K562 (cell line): ENCODE measurements around the gene ZNF581. TPM values are rescaled to one million over a fixed set of nuclear protein-coding genes. Genes with fewer than 3 reads are reported as not detected.
A peak's percentile ranks its signal among the peaks of the same experiment; 100 is the strongest.

Experiments
- ASH1L ChIP-seq: fragments of 450-650 bp; IDR thresholded peaks from 2 replicates; pipeline ENCODE4 v1.6.1; 2018; ENCODE audit warnings: borderline replicate concordance, mild to moderate bottlenecking, low read depth; ENCODE audit not compliant: partially characterized antibody
- CHD2 ChIP-seq: IDR thresholded peaks from 2 replicates; pipeline ENCODE4 v1.6.1; 2011; ENCODE audit warnings: low read depth, low read length
- EGR1 ChIP-seq: fragments of 450-650 bp; conservative IDR thresholded peaks from 2 replicates; pipeline ENCODE4 v1.6.1; 2017; ENCODE audit warnings: mild to moderate bottlenecking
- EP300 ChIP-seq: IDR thresholded peaks from 2 replicates; pipeline ENCODE4 v1.6.1; 2012; ENCODE audit warnings: low read length, improper control_type of control experiment
- HSF4 ChIP-seq: fragments of 250-450 bp; sonication (Bioruptor Pico); IDR thresholded peaks from 2 replicates; pipeline ENCODE4 v2.1.2; 2022; ENCODE audit warnings: mild to moderate bottlenecking, moderate library complexity, borderline replicate concordance
- KDM4B ChIP-seq, 2 experiments: fragments of 450-650 bp in 1 of 2; sonication (generic) in 1 of 2; IDR thresholded peaks; 2 replicates each; pipeline ENCODE4 v1.6.1; 2016 to 2017; ENCODE audit warnings: borderline replicate concordance in 2 of 2, antibody characterized with exemption in 1 of 2, low read depth in 1 of 2, mild to moderate bottlenecking in 1 of 2
- MED1 ChIP-seq: sonication (generic); formaldehyde crosslinking; IDR thresholded peaks from 2 replicates; pipeline ENCODE4 v1.8.1; 2023; ENCODE audit warnings: missing genetic modification reagents, borderline replicate concordance
- MXI1 ChIP-seq: IDR thresholded peaks from 2 replicates; pipeline ENCODE4 v1.6.1; 2011; ENCODE audit warnings: low read depth, mild to moderate bottlenecking, improper control_type of control experiment, low read length
- NBN ChIP-seq: fragments of 450-650 bp; IDR thresholded peaks from 2 replicates; pipeline ENCODE4 v1.6.1; 2016; ENCODE audit warnings: low read depth, mild to moderate bottlenecking
- PTRF ChIP-seq: fragments of 450-650 bp; IDR thresholded peaks from 2 replicates; pipeline ENCODE4 v1.6.1; 2016; ENCODE audit warnings: mild to moderate bottlenecking, missing genetic modification characterization, missing compliant biosample characterization
- RFX1 ChIP-seq: fragments of 450-650 bp; IDR thresholded peaks from 2 replicates; pipeline ENCODE4 v1.6.1; 2016; ENCODE audit warnings: mild to moderate bottlenecking, moderate library complexity
- RUNX1 ChIP-seq: sonication (generic); IDR thresholded peaks from 2 replicates; pipeline ENCODE4 v1.6.1; 2016; ENCODE audit warnings: antibody characterized with exemption, low read depth
- SAP30 ChIP-seq: fragments of 200-600 bp; sonication (generic); IDR thresholded peaks from 2 replicates; pipeline ENCODE4 v1.6.1; 2012; ENCODE audit warnings: borderline replicate concordance, low read depth, mild to moderate bottlenecking, moderate library complexity, low read length, control low read depth, inconsistent platforms; ENCODE audit not compliant: insufficient read depth, poor library complexity, severe bottlenecking
- SP2 ChIP-seq: IDR thresholded peaks from 2 replicates; pipeline ENCODE4 v1.6.1; 2011; ENCODE audit warnings: mild to moderate bottlenecking, low read depth, low read length, moderate library complexity; ENCODE audit not compliant: poor library complexity, severe bottlenecking; ENCODE audit errors: extremely low read depth
- STAG1 ChIP-seq: sonication (generic); formaldehyde crosslinking; IDR thresholded peaks from 2 replicates; pipeline ENCODE4 v1.5.0; 2020; ENCODE audit warnings: missing genetic modification reagents, borderline replicate concordance
- TEAD1 ChIP-seq, 2 experiments: fragments of 450-650 bp in 1 of 2; sonication (generic) in 1 of 2; formaldehyde crosslinking; IDR thresholded peaks; 2 replicates each; pipeline versions ENCODE4 v1.4.0 to v1.8.0; 2020 to 2022; ENCODE audit warnings: mild to moderate bottlenecking in 2 of 2, missing genetic modification reagents in 1 of 2
- TFAM ChIP-seq: fragments of 250-450 bp; sonication (Bioruptor Pico); conservative IDR thresholded peaks from 2 replicates; pipeline ENCODE4 v1.5.0; 2021; ENCODE audit warnings: mild to moderate bottlenecking, moderate library complexity
- XRCC4 ChIP-seq: IDR thresholded peaks from one replicate; pipeline ENCODE4 v1.6.1; 2011; ENCODE audit not compliant: insufficient read depth, insufficient read length; ENCODE audit errors: extremely low read depth
- ZFX ChIP-seq: sonication (generic); formaldehyde crosslinking; IDR thresholded peaks from 2 replicates; pipeline ENCODE4 v1.8.0; 2022; ENCODE audit warnings: mild to moderate bottlenecking, missing genetic modification reagents, moderate library complexity
- ZKSCAN8 ChIP-seq: fragments of 200-800 bp; sonication (Bioruptor generic); IDR thresholded peaks from 2 replicates; pipeline ENCODE4 v1.6.1; 2016; ENCODE audit warnings: missing genetic modification characterization, missing compliant biosample characterization
- ZNF197 ChIP-seq: fragments of 200-800 bp; sonication (Bioruptor generic); IDR thresholded peaks from 2 replicates; pipeline ENCODE4 v1.6.1; 2016; ENCODE audit warnings: low read depth, missing genetic modification characterization, missing compliant biosample characterization
- ZNF274 ChIP-seq: IDR thresholded peaks from 2 replicates; pipeline ENCODE4 v1.6.1; 2011; ENCODE audit warnings: low read depth, mild to moderate bottlenecking, low read length, moderate library complexity, borderline replicate concordance
- polyA plus RNA-seq, 8 experiments: library from polyadenylated mRNA; depleted of rRNA in 4 of 8; stranded (reverse) in 5 of 8; unstranded in 3 of 8; fragments of >200 nt; fragmentation: Nextera tagmentation in 2 of 8; fragmentation: Illumina TruSeq in 1 of 8; extraction: Ambion mirVana in 2 of 8; extraction: Trizol in 1 of 8; gene quantifications; 2 replicates each; pipeline versions ENCODE4 v1.2.1 to v1.2.3, GENCODE V29; 2011 to 2014; ENCODE audit warnings: inconsistent platforms in 1 of 8, missing spikeins in 1 of 8
- total RNA-seq, 7 experiments: library from RNA; depleted of rRNA in 6 of 7; stranded (reverse); fragments of >200 nt in 6 of 7; fragmentation: Illumina TruSeq in 2 of 7; extraction: Trizol in 2 of 7; gene quantifications; 2 replicates each; pipeline versions ENCODE4 v1.2.1 to v1.2.3, GENCODE V29; 2011 to 2021; ENCODE audit warnings: low replicate concordance in 1 of 7
- TF ChIP-seq, protein P1 (sequence below): sonication (generic); formaldehyde crosslinking; IDR thresholded peaks from 2 replicates; pipeline ENCODE4 v1.8.1; 2022; ENCODE audit warnings: missing genetic modification reagents
- TF ChIP-seq, protein P2 (sequence below): sonication (generic); formaldehyde crosslinking; IDR thresholded peaks from 2 replicates; pipeline ENCODE4 v1.8.0; 2022; ENCODE audit warnings: mild to moderate bottlenecking, missing genetic modification reagents

Gene ZNF581
- total and polyA plus RNA-seq, 9 of the 15 experiments (the other 6 are each of a cell fraction or from before 2014, with no cell fraction given), result 2.4 to 39.4 (median 15.4) TPM

DNA sequence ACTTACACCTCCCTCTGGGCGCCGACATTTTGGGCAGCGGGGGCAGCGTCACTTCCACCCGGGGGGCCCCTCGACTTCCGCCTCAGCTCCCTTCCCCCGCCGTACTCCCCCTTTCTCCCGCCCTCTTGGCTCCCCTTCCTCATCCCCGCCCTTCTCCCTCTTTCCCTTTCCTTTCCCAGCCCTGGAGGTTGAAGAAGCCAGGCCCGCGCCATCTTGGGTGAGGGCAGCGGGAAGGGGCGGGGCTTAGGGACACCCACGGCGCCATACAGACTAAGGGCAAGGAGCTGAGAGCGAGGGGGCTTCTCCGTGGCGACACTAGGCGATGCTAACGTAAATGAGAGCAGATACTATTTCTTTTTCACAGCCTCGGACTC is 44.0 kb upstream of the ZNF581 start, which contains the start of gene FIZ1 (continued):
- TF ChIP-seq SP2 (no peak), ZKSCAN8 (CRISPR knock-in tag) (no peak), HSF4 (CRISPR knock-in tag) (no peak), MED1 (no peak), MXI1 (no peak), ZFX (CRISPR knock-in tag) (peak; percentile 48; the same call in 1 of the 2 replicates), SAP30 (peak; percentile 11), TEAD1 (CRISPR knock-in tag; IDR thresholded peaks at IDR 0.05) (no peak), RFX1 (no peak), EP300 (peak; percentile 21; the same call in 1 of the 2 replicates), XRCC4 (no peak), NBN (0 out of 2 replicates have a peak, but pooled peaks have one; percentile 35), STAG1 (CRISPR knock-in tag) (no peak), PTRF (tag) (no peak), ZNF274 (no peak), CHD2 (no peak), RUNX1 (no peak), ZNF197 (CRISPR knock-in tag) (no peak), KDM4B (IDR thresholded peaks at IDR 0.05; ENCODE audit: borderline replicate concordance in 2 of 2, low read depth in 1 of 2) (peak in 1 of 2 experiments; percentile 97; a peak in 2 of 4 replicates), EGR1 (peak; percentile 84), ASH1L (no peak), TFAM (CRISPR knock-in tag) (no peak)
- TF ChIP-seq, protein P1, sequence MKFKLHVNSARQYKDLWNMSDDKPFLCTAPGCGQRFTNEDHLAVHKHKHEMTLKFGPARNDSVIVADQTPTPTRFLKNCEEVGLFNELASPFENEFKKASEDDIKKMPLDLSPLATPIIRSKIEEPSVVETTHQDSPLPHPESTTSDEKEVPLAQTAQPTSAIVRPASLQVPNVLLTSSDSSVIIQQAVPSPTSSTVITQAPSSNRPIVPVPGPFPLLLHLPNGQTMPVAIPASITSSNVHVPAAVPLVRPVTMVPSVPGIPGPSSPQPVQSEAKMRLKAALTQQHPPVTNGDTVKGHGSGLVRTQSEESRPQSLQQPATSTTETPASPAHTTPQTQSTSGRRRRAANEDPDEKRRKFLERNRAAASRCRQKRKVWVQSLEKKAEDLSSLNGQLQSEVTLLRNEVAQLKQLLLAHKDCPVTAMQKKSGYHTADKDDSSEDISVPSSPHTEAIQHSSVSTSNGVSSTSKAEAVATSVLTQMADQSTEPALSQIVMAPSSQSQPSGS (CRISPR knock-in tag), result no peak
- TF ChIP-seq, protein P2, sequence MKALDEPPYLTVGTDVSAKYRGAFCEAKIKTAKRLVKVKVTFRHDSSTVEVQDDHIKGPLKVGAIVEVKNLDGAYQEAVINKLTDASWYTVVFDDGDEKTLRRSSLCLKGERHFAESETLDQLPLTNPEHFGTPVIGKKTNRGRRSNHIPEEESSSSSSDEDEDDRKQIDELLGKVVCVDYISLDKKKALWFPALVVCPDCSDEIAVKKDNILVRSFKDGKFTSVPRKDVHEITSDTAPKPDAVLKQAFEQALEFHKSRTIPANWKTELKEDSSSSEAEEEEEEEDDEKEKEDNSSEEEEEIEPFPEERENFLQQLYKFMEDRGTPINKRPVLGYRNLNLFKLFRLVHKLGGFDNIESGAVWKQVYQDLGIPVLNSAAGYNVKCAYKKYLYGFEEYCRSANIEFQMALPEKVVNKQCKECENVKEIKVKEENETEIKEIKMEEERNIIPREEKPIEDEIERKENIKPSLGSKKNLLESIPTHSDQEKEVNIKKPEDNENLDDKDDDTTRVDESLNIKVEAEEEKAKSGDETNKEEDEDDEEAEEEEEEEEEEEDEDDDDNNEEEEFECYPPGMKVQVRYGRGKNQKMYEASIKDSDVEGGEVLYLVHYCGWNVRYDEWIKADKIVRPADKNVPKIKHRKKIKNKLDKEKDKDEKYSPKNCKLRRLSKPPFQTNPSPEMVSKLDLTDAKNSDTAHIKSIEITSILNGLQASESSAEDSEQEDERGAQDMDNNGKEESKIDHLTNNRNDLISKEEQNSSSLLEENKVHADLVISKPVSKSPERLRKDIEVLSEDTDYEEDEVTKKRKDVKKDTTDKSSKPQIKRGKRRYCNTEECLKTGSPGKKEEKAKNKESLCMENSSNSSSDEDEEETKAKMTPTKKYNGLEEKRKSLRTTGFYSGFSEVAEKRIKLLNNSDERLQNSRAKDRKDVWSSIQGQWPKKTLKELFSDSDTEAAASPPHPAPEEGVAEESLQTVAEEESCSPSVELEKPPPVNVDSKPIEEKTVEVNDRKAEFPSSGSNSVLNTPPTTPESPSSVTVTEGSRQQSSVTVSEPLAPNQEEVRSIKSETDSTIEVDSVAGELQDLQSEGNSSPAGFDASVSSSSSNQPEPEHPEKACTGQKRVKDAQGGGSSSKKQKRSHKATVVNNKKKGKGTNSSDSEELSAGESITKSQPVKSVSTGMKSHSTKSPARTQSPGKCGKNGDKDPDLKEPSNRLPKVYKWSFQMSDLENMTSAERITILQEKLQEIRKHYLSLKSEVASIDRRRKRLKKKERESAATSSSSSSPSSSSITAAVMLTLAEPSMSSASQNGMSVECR (CRISPR knock-in tag), result peak; percentile 79
